HG03095 (cell line): ENCODE results near the gene RASGRP4.
"Not testable (repeated sequence)": the region's sequence is repeated elsewhere in the genome, so short reads cannot be mapped to it uniquely, and the experiment has no call there.

Experiments
- ATAC-seq: cut with Tn5 transposase; IDR thresholded peaks from one replicate; pipeline ENCODE4 v1.9.1; 2021; ENCODE audit warnings: moderate library complexity; ENCODE audit not compliant: unreplicated experiment

The RASGRP4 gene

GRCh38 chr19:38449518-38449917, 23.5 kb upstream of the RASGRP4 start:
- no peak for ATAC-seq

- ATAC-seq, result no peak
Measured at GRCh38 chr19:38448225-38448624, 22.2 kb upstream of the RASGRP4 start.

- no peak for ATAC-seq
Measured at GRCh38 chr19:38445362-38445761, 19.3 kb upstream of the RASGRP4 start.

- ATAC-seq, result no peak
Measured at GRCh38 chr19:38444026-38444425, 18.0 kb upstream of the RASGRP4 start.

- no peak for ATAC-seq
Measured at GRCh38 chr19:38443458-38443999, 17.5 kb upstream of the RASGRP4 start.

GRCh38 chr19:38442736-38443135, 16.7 kb upstream of the RASGRP4 start:
- ATAC-seq, result no peak

- no peak for ATAC-seq
Measured at GRCh38 chr19:38441657-38442348, 15.8 kb upstream of the RASGRP4 start.

GRCh38 chr19:38440592-38440991, 14.6 kb upstream of the RASGRP4 start:
- ATAC-seq, result no peak

GRCh38 chr19:38437917-38438316, 11.9 kb upstream of the RASGRP4 start:
- ATAC-seq, result no peak

- no peak for ATAC-seq
Measured at GRCh38 chr19:38437295-38437694, 11.3 kb upstream of the RASGRP4 start.

GRCh38 chr19:38434549-38435051, 8.6 kb upstream of the RASGRP4 start:
- ATAC-seq, result no peak

- ATAC-seq, result no peak
Measured at GRCh38 chr19:38433268-38433733, 7.3 kb upstream of the RASGRP4 start, which contains the start of gene RYR1. Gene RYR1 (plus strand): TSS chr19:38433691. CDS start chr19:38433830, 139 bp downstream.

- no peak for ATAC-seq
Measured at GRCh38 chr19:38430931-38431330, 4.9 kb upstream of the RASGRP4 start.

- no peak for ATAC-seq
Measured at GRCh38 chr19:38429811-38430156, 3.8 kb upstream of the RASGRP4 start.

GRCh38 chr19:38429055-38429810, 3.2 kb upstream of the RASGRP4 start:
- ATAC-seq, result no peak

GRCh38 chr19:38427035-38427677, 1.1 kb upstream of the RASGRP4 start:
- not testable (repeated sequence) for ATAC-seq

GRCh38 chr19:38425222-38425809, 703 bp downstream of the RASGRP4 start:
- no peak for ATAC-seq

- no peak for ATAC-seq
Measured at GRCh38 chr19:38424272-38424671, 1.7 kb downstream of the RASGRP4 start.

GRCh38 chr19:38422438-38422837, 3.6 kb downstream of the RASGRP4 start:
- no peak for ATAC-seq

- no peak for ATAC-seq
Measured at GRCh38 chr19:38421856-38422255, 4.2 kb downstream of the RASGRP4 start.

GRCh38 chr19:38420935-38421334, 5.1 kb downstream of the RASGRP4 start:
- no peak for ATAC-seq
